GM18873 (cell line): Measurements from ENCODE around the gene MYO18B.
"Not testable (repeated sequence)": the region's sequence is repeated elsewhere in the genome, so short reads cannot be mapped to it uniquely, and the experiment has no call there.

Source experiments
- ATAC-seq: cut with Tn5 transposase; IDR thresholded peaks from one replicate; pipeline ENCODE4 v1.9.1; 2021; ENCODE audit warnings: mild to moderate bottlenecking, moderate library complexity, moderate number of reproducible peaks; ENCODE audit not compliant: unreplicated experiment, low FRiP score

MYO18B gene, protein sequence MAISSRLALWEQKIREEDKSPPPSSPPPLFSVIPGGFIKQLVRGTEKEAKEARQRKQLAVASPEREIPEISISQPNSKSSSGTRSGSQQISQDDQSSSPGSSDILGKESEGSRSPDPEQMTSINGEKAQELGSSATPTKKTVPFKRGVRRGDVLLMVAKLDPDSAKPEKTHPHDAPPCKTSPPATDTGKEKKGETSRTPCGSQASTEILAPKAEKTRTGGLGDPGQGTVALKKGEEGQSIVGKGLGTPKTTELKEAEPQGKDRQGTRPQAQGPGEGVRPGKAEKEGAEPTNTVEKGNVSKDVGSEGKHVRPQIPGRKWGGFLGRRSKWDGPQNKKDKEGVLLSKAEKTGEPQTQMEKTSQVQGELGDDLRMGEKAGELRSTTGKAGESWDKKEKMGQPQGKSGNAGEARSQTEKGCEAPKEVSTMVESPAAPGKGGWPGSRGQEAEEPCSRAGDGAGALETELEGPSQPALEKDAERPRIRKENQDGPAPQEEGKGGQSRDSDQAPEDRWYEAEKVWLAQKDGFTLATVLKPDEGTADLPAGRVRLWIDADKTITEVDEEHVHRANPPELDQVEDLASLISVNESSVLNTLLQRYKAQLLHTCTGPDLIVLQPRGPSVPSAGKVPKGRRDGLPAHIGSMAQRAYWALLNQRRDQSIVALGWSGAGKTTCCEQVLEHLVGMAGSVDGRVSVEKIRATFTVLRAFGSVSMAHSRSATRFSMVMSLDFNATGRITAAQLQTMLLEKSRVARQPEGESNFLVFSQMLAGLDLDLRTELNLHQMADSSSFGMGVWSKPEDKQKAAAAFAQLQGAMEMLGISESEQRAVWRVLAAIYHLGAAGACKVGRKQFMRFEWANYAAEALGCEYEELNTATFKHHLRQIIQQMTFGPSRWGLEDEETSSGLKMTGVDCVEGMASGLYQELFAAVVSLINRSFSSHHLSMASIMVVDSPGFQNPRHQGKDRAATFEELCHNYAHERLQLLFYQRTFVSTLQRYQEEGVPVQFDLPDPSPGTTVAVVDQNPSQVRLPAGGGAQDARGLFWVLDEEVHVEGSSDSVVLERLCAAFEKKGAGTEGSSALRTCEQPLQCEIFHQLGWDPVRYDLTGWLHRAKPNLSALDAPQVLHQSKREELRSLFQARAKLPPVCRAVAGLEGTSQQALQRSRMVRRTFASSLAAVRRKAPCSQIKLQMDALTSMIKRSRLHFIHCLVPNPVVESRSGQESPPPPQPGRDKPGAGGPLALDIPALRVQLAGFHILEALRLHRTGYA (N-terminal part only)

DNA sequence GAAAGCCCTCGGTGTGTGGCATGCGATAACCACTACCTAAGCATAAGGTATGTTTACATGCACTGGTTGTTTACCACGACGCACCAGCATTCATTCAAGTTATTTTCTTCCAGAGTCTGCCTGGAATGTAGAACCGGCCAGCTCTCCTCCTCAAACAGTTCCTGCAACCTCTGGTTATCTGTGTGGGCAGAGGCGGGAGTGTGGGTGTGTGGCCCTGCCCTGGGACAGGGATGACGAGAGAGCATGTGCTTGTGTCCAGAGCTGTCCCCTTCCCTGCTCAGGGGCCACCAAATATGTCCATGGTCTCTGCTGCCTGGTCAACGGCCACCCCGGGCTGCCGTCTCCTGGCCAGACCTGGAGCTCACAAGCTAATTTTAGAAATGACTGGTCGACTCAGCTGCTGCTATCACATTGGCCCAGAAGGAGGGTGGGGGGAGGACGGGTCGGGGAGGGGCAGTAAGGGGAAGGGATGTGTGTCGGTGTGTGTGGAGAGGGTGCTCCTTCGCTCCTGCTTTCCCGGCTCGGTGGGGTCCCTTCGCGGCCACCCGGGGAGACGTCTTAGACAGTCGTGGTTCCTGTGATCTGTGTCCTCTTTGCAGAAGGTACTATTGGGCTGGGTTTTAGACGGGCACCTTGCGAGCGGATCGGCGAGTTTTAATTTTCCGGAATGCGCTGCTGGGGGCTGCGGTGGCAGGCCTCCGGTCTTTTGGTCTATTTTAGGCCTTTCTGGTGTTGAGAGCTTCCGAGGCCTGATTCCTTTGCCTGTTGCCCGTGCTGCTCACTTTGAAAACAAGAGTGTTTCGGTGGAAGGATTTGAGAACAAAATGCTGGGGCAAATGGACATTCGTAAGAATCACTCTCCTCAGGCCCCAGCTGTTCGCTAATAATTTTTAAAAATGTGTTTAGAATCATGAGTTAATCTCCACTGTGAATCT is at the start of gene MYO18B:
Gene MYO18B (plus strand): TSS at position 497 of the 935 bp plus-strand sequence. CDS start 18,905 bp downstream, outside the sequence.
- ATAC-seq, result no peak

DNA sequence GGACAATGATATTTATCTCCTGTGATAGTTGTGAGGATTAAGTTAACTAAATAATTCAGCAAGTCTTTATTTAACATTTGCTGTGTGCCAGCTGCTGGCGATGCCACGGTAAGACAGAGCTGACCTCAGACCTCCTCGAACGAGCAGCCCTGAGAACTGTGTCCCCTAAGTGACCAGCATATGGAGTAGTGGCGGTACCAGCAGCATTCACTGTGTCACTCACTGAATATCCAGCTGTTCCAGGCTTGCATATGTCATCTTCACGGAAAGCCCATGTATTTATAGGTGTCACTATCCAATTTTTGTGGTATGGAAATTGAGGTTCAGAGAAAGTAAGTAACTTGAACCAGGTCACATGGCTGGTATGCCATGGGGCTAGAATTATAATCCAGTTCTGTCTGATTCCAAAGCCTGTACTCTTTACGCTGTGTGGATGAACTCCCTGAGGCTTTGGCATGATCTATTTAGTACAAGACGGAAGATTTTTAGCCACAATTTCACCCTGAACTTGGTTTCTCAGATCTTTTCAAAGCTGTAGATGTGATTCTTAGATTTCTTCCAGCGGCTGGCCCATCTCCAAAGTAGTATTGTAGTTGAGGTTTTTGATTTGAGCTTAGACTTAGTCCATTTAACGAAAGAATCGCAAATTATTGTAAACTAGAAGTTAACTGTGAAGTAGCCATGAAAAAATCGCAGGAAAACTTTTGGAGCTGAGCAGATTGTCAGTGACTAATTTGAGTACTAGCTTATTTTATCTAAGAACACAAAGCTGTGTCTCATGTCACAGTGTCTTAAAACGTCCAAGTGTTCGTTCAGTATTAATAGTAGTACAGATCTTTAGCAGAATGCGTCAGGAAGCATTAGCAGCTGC is 49.4 kb upstream of the MYO18B start:
- ATAC-seq, result no peak

DNA sequence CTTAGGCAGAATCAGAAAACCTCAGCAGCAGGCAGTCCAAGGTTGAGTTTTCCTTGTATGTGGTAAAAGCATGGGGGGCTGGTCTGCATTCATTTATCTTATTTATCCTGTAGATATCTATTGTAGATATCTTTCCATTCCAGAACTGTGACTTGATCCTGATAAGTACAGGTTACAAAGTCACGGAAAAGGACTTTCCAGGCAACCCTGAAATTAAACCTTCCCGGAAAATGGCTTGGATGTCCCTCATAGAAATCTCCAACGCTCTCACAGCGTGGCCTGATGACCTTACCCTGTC is 48.8 kb upstream of the MYO18B start:
- no peak for ATAC-seq

DNA sequence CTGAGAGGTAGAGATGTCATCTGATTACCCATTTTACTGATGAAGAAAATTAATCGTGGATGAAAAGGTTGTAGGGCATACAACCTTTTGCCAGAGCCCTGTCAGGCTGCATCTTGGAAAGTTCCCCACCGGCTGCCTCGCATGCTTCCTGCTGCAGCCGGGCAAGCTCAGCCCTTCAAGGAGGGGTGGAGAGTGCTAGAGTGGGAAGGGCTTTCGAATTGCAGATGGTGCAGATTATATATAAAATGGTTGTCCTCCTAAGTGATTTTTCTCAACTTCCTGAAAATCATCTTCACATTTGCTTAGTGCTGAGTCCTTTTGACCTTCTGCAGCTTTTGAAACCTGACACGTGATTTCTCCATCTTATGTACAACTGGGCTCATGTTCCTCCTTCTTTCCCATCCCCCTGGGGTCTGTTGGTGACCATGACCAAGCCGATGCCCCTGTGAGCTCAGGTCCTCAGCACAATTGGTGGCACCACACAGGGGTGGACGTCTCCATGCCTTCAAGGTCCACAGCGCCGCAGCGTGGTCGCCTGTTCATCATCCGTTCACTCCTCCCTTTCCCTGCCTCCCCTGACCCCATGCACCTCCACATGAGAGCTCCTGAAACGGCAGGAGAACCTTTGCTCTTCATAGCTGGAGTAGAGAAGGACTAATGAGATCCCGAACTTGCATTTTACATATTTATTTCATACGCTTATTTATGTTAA is 47.6 kb upstream of the MYO18B start:
- no peak for ATAC-seq

DNA sequence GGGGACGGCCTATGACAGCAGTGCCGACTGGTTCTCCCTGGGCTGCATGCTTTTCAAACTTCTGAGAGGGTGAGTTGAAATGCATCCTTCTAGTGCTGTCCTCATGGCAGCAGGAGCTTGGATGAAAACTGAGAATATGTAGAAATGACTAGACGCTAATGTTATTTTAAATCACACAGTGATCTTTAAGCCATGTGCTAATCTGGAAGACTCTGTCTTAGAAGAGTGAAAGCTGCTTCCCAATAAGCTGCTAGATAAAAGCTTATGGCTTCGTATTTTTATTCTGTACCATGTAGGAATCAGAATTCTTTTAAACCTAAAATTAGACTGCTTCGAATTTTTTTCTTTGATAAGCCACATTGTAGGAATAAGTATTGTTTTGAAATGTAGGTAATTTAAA is 46.8 kb upstream of the MYO18B start:
- no peak for ATAC-seq

DNA sequence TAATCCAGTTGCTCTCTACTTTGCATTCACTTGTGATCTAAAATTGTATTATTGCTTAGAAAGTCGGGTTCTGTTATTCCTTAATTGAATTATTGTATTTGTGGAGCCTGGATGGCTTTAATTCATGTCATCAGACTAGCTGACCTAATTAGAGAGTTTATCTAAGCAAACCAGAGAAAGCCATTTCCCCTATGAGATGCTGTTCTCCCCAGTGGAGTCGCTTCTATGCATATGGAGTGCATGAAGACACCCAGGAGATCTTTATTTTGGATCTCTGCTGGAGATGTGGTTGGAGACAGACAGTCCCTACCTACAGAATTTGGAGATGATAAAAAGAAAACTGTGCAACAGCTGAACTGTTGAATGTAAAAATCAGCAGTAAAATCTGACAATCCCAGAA is 45.2 kb upstream of the MYO18B start:
- no peak for ATAC-seq

DNA sequence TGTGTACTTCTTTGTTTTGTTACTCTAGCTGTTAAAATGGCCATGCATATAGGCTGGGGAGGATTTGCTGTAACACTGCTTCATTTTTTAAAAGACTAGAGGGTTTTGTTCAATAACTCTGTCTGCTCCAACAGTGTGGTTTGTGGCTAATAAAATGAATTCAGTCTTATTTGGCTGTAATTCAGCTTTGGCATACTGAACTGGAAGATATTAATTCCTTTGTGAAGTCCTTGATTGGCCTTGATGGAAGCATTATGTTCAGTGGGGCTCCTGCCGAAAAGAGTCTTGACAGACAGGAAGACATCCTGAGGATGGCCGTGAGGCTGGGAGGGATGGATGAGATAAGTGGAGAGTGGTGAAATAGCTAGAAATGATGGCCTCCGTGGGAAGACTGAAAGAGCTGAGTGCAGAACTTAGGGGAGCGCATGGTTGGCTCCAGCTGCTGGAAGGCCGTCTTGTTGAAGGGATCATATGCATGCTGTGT is 44.8 kb upstream of the MYO18B start:
- no peak for ATAC-seq

DNA sequence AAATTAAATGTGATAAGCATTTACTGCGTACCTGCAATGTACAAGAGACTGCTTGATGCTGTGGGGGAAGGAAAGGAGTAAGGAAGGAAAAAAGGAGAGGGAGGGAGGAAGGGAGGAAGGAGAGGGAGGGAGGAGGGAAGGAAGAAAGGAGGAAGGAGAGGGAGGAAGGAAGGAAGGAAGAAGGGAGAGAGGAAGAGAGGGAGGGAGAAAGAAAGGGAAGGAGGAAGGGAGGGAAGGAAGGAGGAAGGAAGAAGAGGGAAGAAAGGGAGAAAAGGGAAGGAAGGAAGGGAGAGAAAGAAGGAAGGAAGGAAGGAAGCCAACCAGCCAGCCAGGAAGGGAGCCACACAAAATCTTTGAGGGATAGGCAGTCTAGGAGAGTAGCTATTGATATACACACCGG is 44.0 kb upstream of the MYO18B start:
- no peak for ATAC-seq

DNA sequence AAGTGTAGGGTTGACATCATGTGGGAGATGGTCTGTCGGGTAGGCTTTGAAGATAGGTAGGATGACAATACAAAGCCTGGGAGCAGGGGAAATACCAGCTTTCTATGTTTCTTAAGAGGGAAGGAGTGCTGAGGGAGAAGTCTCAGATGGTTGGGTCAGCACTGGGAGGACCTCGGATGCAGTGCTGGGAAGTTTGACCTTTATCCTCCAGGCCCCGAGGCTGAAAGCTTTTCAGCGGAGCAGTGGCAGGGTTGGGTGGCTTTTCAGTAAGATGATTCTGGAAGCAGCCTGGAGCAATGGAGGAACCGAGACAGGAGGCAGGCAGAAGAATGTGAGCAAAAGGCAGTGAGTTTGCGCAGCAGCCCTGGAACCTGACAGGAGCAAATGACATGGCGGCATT is 43.5 kb upstream of the MYO18B start:
- ATAC-seq, result no peak

DNA sequence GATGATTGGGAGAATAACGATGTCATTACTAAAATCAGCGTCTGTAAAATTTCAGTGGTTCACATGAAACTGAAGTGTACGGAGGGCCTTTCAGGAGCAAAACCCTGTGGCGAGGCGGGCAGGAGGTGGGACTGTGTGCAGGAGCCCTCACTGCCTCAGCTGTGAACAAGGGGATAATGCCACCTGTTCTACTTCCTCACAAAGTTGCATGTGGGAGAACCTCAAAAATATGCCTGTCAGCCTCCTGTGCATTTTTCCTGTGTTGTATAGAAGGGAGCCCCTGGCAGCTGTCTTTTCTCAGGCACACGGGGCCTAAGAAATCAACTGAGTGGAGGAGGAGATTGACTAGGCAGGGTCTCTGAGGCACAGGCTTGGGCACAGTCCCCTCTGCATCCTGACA is 43.0 kb upstream of the MYO18B start:
- ATAC-seq, result no peak

DNA sequence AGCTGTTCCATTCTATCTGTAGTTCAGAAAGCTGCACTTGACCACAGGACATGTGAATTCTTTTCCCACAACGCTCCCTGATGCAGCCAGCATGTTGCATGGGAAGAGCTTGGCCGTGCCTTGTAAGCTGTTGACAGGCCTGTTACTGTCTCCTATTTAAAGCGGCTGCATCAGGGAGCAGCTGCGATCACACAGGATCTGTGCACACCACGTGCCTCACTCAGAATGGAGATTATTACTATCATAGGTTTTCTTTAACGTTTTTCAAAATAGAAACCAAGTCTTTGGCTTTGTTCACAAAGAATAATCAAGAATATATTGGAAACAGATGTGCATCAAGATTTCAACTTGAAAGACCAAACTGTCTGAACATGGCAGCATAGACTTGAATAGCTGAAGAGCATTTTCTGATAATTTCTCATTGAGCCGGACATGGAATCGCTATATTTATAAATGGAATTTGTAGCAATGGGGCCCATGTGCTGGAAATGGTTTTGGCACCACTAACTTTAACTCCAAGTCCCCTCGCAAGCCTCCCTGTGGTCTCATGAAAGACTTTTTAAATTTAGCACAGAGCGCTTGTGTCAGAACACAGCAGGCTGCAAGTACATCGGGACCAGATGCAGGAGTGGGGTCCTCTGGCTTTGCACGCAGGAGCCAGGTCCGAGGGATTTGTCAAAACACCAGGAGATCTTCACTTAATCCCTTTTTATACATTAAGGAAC is 40.8 kb upstream of the MYO18B start:
- no peak for ATAC-seq

DNA sequence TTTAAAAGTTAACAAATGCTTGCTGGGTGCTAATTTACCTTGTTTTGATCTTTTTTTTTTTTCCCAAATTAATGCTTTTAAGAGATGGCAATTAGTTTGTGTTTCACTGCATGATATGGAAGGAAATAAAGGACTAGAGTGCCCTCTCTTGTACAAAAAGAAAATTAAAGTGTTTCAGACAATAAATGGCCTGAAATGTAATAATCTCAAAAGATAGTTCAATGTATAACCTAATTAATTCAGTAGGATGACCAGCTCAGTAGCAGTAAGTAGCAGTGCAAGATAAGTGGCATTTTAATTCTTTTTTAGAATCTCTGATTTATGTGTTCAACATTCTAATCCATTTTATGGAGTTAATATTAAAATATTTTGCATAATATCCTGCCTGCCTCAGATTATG is 39.9 kb upstream of the MYO18B start:
- ATAC-seq, result no peak

DNA sequence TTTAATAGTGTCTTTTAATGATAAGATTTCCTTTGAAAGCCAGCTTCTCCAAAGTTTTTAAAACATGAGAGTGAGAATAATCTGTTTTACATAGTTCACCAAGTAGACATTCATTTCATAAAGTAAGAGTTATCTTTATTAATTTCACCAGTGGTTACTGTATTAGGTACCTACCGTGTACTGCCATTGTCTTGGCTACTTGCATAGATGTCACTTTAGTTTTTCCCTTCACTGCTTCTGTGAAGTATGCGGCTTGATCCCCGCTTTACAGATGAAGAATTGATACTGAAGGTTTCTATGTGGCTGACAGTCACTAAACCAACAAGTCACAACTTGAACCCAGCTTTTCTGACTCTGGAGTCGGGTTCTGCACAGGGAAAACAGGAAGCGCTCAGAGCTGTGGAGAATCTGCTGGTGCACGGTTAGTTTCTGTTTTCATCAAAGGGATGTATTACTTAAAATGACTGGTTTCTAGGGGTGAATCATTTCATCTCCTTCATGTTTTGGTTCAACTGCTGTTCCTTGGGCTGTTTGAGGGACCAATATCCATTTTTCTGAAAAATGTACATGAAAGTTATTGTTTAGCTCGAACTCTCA is 39.3 kb upstream of the MYO18B start:
- ATAC-seq, result no peak

DNA sequence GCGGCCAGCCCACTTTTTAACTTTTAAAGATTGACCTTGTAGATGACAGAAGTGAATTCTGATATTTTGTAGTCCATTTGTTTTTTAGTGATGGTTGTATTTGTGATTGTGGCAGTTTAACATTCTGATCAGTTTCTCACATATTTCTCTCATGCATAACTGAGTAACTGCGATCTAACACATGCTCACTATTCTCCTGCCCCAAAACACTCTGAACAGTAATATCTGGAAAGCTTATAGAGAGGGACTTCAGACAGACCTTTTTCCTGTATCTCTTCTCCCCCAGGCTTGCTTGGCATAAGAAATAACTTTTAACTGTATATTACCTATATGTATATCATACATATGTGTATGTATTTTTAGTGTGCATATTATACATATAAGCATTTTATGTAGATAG is 37.3 kb upstream of the MYO18B start:
- no peak for ATAC-seq

DNA sequence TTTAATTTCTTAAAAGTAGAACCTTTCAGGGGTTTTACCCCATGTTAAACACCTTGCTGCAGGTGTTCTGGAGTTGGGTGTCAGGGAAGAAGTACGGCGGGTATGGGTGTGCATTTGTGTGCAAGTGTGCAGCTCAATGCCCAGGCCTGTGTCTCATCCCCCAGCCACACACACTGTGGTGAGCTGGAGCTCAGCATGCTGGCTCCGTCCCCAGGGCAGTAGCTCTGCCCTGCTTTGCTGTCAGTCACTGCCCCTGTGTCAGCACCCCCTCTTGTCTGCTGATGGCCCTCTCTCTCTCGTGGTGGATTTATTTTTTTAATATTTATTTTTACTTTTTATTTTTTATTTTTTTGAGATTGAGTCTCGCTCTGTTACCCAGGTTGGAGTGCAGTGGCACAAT is 35.8 kb upstream of the MYO18B start:
- ATAC-seq, result no peak

DNA sequence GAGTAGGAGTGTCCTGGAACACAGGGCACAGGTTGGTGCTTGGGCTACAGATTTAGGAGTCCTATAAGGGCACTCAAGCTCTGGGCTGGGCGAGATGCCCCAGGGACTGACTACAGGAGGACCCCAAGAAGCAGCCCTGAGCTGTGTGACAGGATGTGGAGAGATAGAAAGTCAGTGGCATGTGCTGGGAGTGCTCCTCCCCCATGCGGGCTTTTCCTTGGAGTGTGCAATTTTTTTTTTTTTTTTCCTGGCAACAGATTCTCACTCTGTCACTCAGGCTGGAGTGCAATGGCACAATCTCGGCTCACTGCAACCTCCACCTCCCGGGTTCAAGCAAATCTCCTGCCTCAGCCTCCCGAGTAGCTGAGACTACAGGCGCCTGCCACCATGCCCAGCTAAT is 33.6 kb upstream of the MYO18B start:
- ATAC-seq, result not testable (repeated sequence)

DNA sequence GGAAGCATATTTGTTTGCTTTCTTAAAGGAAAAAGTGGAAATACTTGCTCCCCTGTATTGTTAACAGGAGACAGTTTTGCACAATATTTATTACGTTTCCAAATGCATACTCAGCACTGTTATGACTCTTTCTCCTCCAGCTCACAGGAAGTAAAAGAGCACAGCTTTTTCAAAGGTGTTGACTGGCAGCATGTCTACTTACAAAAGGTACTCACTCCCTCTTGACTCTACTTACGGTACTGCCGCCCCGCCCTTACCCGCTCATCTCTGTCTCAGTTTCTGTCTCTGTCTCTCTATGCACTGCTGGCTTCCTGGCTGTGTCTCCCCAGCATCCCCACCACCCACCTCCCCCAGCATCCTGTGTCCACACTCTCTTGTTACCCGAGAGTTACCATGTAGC is 32.2 kb upstream of the MYO18B start:
- no peak for ATAC-seq
